Neural cell (in vitro differentiated cells): ENCODE results near the gene NAT9. TPM values are rescaled to one million over a fixed set of nuclear protein-coding genes. Genes with fewer than 3 reads are reported as not detected.

Experiments used
- H2AFZ ChIP-seq: fragments of 200-600, 300-800 bp; sonication (generic), shearing (Covaris generic); 2 replicates; pipeline ENCODE4 v1.6.0; 2014; ENCODE audit warnings: low read depth, mild to moderate bottlenecking, antibody characterized with exemption, low read length, moderate library complexity
- H3F3A ChIP-seq: fragments of 200-600 bp; shearing (Covaris generic); 2 replicates; pipeline ENCODE4 v1.6.1; 2016; ENCODE audit warnings: mild to moderate bottlenecking, moderate library complexity, mixed read lengths, antibody characterized with exemption, low read length; ENCODE audit not compliant: insufficient read depth, poor library complexity, severe bottlenecking
- H3K27ac ChIP-seq: fragments of 200-600, 300-800 bp; sonication (generic), shearing (Covaris generic); 2 replicates; pipeline ENCODE4 v1.5.1; 2014; ENCODE audit warnings: mild to moderate bottlenecking, low read length, moderate library complexity
- H3K27me3 ChIP-seq: fragments of 300-800, 200-600 bp; sonication (generic), shearing (Covaris generic); 2 replicates; pipeline ENCODE4 v1.6.0; 2014; ENCODE audit warnings: mild to moderate bottlenecking, low read depth, low read length, moderate library complexity; ENCODE audit not compliant: insufficient read depth
- H3K36me3 ChIP-seq: fragments of 300-800, 200-600 bp; sonication (generic), shearing (Covaris generic); 2 replicates; pipeline ENCODE4 v1.5.1; 2014; ENCODE audit warnings: mild to moderate bottlenecking, antibody characterized with exemption, low read length, moderate library complexity; ENCODE audit not compliant: insufficient read depth
- H3K4me2 ChIP-seq: fragments of 300-800, 200-600 bp; sonication (generic), shearing (Covaris generic); 2 replicates; pipeline ENCODE4 v1.6.0; 2014; ENCODE audit warnings: mild to moderate bottlenecking, low read length
- H3K4me3 ChIP-seq: fragments of 300-800, 200-600 bp; sonication (generic), shearing (Covaris generic); 2 replicates; pipeline ENCODE4 v1.5.1; 2014; ENCODE audit warnings: mild to moderate bottlenecking, low read length, moderate library complexity
- H3K79me2 ChIP-seq: fragments of 200-600 bp; shearing (Covaris generic); replicated peaks from 2 replicates; pipeline ENCODE4 v1.6.0; 2014; ENCODE audit warnings: mild to moderate bottlenecking, low read length, moderate library complexity; ENCODE audit not compliant: insufficient read depth
- H3K9ac ChIP-seq: fragments of 300-800, 200-600 bp; sonication (generic), shearing (Covaris generic); 2 replicates; pipeline ENCODE4 v1.6.1; 2016; ENCODE audit warnings: mild to moderate bottlenecking, low read length, mixed read lengths
- H3K9me2 ChIP-seq: fragments of 200-600 bp; shearing (Covaris generic); 2 replicates; pipeline ENCODE4 v1.6.1; 2016; ENCODE audit warnings: mild to moderate bottlenecking, low read length, mixed read lengths; ENCODE audit not compliant: insufficient read depth
- H3K9me3 ChIP-seq: fragments of 200-600, 300-800 bp; sonication (generic), shearing (Covaris generic); 2 replicates; pipeline ENCODE4 v1.6.1; 2016; ENCODE audit warnings: mild to moderate bottlenecking, mixed run types, low read length, moderate library complexity, mixed read lengths
- H4K20me1 ChIP-seq: fragments of 200-600 bp; shearing (Covaris generic); 2 replicates; pipeline ENCODE4 v1.6.1; 2016; ENCODE audit warnings: mild to moderate bottlenecking, mixed run types; ENCODE audit not compliant: insufficient read depth
- EP300 ChIP-seq: fragments of 450-650 bp; conservative IDR thresholded peaks from 2 replicates; pipeline ENCODE4 v1.6.1; 2014; ENCODE audit warnings: antibody characterized with exemption, mild to moderate bottlenecking, moderate library complexity; ENCODE audit not compliant: poor library complexity, severe bottlenecking
- EZH2 ChIP-seq: fragments of 200-600, 300-800 bp; shearing (Covaris generic), sonication (generic); IDR thresholded peaks from 2 replicates; pipeline ENCODE4 v1.6.1; 2014; ENCODE audit warnings: antibody characterized with exemption, low read length, borderline replicate concordance, mild to moderate bottlenecking; ENCODE audit not compliant: insufficient read depth, poor library complexity, severe bottlenecking
- MXI1 ChIP-seq: fragments of 450-650 bp; conservative IDR thresholded peaks from 2 replicates; pipeline ENCODE4 v1.6.1; 2014; ENCODE audit warnings: antibody characterized with exemption, mild to moderate bottlenecking; ENCODE audit not compliant: poor library complexity, severe bottlenecking
- POLR2AphosphoS5 ChIP-seq: IDR thresholded peaks from 2 replicates; pipeline ENCODE4 v1.6.1; 2012
- RAD21 ChIP-seq: fragments of 450-650 bp; conservative IDR thresholded peaks from 2 replicates; pipeline ENCODE4 v1.6.1; 2014; ENCODE audit warnings: antibody characterized with exemption, mild to moderate bottlenecking, moderate library complexity
- REST ChIP-seq: IDR thresholded peaks from 2 replicates; pipeline ENCODE4 v1.6.1; 2012; ENCODE audit warnings: borderline replicate concordance
- SMC3 ChIP-seq: fragments of 450-650 bp; conservative IDR thresholded peaks from 2 replicates; pipeline ENCODE4 v1.6.1; 2014; ENCODE audit warnings: antibody characterized with exemption, mild to moderate bottlenecking, moderate library complexity; ENCODE audit not compliant: poor library complexity
- TAF1 ChIP-seq: IDR thresholded peaks from 2 replicates; pipeline ENCODE4 v1.6.1; 2012; ENCODE audit warnings: low read depth
- polyA plus RNA-seq: library from polyadenylated mRNA; depleted of rRNA; stranded (reverse); fragments of >200 nt; gene quantifications from 2 replicates; pipeline ENCODE4 v1.2.3, GENCODE V29; 2014
- TF ChIP-seq, protein P1 (sequence below): fragments of 450-650 bp; IDR thresholded peaks from 2 replicates; pipeline ENCODE4 v1.5.1; 2014; ENCODE audit warnings: antibody characterized with exemption, mild to moderate bottlenecking, moderate library complexity; ENCODE audit not compliant: poor library complexity, severe bottlenecking

The NAT9 gene
- polyA plus RNA-seq, 1 donor from 2014 or later = 243 TPM

DNA sequence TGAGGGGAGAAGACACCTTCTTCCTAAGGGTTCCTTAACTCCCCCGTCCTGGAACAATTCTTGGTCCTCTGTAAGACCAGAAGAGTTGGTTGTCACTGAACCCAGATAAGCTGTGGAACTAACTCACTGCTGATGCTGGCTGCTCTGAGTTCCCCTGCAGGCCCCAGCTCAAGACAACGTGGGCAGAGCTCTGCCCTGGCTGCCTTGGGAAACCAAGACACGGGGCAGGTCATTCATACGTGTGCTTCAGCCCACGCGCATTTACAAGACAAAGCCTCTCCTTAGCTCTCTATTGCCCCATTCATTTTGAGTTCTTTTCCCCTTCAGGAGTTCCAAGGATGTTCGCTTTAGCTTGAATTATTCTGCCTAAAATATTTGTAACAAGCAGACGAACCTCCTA lies 3.4 kb upstream of the NAT9 start:
- H3K27ac ChIP-seq = no peak overlapping the region
- TF ChIP-seq SMC3 = no peak
- no peak overlapping the region for H3K4me3 ChIP-seq
- H3K9ac ChIP-seq = no peak overlapping the region
- no peak overlapping the region for H2AFZ ChIP-seq
- no peaks in the 10 kb centered on the region for H3K36me3 ChIP-seq
- no peak overlapping the region for H3K4me2 ChIP-seq
- no peaks in the 10 kb centered on the region for H3K27me3 ChIP-seq
- H3K9me2 ChIP-seq = no peaks in the 10 kb centered on the region
- H3F3A ChIP-seq = no peaks in the 10 kb centered on the region
- H3K9me3 ChIP-seq = no peaks in the 10 kb centered on the region
- no peaks in the 10 kb centered on the region for H4K20me1 ChIP-seq
- H3K79me2 ChIP-seq = peaks cover 23% of the 10 kb centered on the region

- Histone ChIP-seq H3K27me3 (no peaks in the 10 kb centered on the region), H3K79me2 (peaks cover 23% of the 10 kb centered on the region), H3K9ac (no peak overlapping the region), H3K9me2 (no peaks in the 10 kb centered on the region), H3K27ac (no peak overlapping the region), H3K36me3 (no peaks in the 10 kb centered on the region), H3F3A (no peaks in the 10 kb centered on the region), H3K4me2 (no peak overlapping the region), H4K20me1 (no peaks in the 10 kb centered on the region), H2AFZ (no peak overlapping the region), H3K9me3 (no peaks in the 10 kb centered on the region), H3K4me3 (no peak overlapping the region)
- TF ChIP-seq EZH2 = no peak
- TF ChIP-seq RAD21 = no peak
- no peak for TF ChIP-seq POLR2AphosphoS5
- TF ChIP-seq MXI1 = no peak
- no peak for TF ChIP-seq REST
- no peak for TF ChIP-seq TAF1
- TF ChIP-seq EP300 = no peak
- TF ChIP-seq SMC3 = no peak
- TF ChIP-seq, protein P1, sequence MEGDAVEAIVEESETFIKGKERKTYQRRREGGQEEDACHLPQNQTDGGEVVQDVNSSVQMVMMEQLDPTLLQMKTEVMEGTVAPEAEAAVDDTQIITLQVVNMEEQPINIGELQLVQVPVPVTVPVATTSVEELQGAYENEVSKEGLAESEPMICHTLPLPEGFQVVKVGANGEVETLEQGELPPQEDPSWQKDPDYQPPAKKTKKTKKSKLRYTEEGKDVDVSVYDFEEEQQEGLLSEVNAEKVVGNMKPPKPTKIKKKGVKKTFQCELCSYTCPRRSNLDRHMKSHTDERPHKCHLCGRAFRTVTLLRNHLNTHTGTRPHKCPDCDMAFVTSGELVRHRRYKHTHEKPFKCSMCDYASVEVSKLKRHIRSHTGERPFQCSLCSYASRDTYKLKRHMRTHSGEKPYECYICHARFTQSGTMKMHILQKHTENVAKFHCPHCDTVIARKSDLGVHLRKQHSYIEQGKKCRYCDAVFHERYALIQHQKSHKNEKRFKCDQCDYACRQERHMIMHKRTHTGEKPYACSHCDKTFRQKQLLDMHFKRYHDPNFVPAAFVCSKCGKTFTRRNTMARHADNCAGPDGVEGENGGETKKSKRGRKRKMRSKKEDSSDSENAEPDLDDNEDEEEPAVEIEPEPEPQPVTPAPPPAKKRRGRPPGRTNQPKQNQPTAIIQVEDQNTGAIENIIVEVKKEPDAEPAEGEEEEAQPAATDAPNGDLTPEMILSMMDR = no peak
Measured at GRCh38 chr17:74778960-74779359, 2.8 kb upstream of the NAT9 start.
